Activated T-helper 1 cell treated with anti-CD3 and anti-CD28 coated beads, Interleukin-12 subunit alpha, Interleukin-12 subunit beta, Interleukin-2, Interleukin-4 antibody, amounts not matched to agents 30 ng/mL and 10 ng/mL and 1 ng/mL, durations not matched to agents 14 hours and 24 hours and 36 hours (primary cell): ENCODE measurements around the gene RNF213. TPM values are rescaled to one million over a fixed set of nuclear protein-coding genes. Genes with fewer than 3 reads are reported as not detected.

Source experiments
- DNase-seq: peaks from one replicate; pipeline ENCODE4 v3.0.0; 2021; ENCODE audit warnings: low spot score
- H3K27ac Mint-ChIP-seq: one replicate; pipeline ENCODE4 v1.8.0; 2021; ENCODE audit warnings: mild to moderate bottlenecking, mixed read lengths
- H3K27me3 Mint-ChIP-seq: one replicate; pipeline ENCODE4 v1.8.0; 2022; ENCODE audit warnings: mild to moderate bottlenecking, moderate library complexity, mixed read lengths; ENCODE audit not compliant: insufficient read depth
- H3K36me3 Mint-ChIP-seq: one replicate; pipeline ENCODE4 v1.8.0; 2021; ENCODE audit warnings: low read depth, mixed read lengths
- H3K4me1 Mint-ChIP-seq: one replicate; pipeline ENCODE4 v1.8.0; 2021; ENCODE audit warnings: low read depth, mixed read lengths
- H3K4me3 Mint-ChIP-seq: one replicate; pipeline ENCODE4 v1.8.0; 2021; ENCODE audit warnings: mild to moderate bottlenecking, moderate library complexity, mixed read lengths
- H3K9me3 Mint-ChIP-seq: one replicate; pipeline ENCODE4 v1.8.0; 2021; ENCODE audit warnings: mixed read lengths
- intact Hi-C: fragments of 100-400 bp; cut with micrococcal nuclease; formaldehyde crosslinking; loops from one replicate; pipeline ENCODE4 v1.15.1; 2024
- total RNA-seq: library from RNA; stranded (reverse); gene quantifications from 2 replicates; pipeline ENCODE4 v1.2.3, GENCODE V29; 2022

The RNF213 gene
- total RNA-seq, 1 donor from 2014 or later, result 290 TPM

- no peak for DNase-seq
- no peak overlapping the region for H3K4me3 Mint-ChIP-seq
- H3K4me1 Mint-ChIP-seq, result peaks cover 15% of the 10 kb centered on the region
- no peaks in the 10 kb centered on the region for H3K9me3 Mint-ChIP-seq
- peaks cover 4% of the 10 kb centered on the region for H3K27me3 Mint-ChIP-seq
- peaks cover 9% of the 10 kb centered on the region for H3K36me3 Mint-ChIP-seq
- intact Hi-C loops, result no loop called here
- no peak overlapping the region for H3K27ac Mint-ChIP-seq
Observed at GRCh38 chr17:80419255-80419654, 158.6 kb downstream of the RNF213 start.

DNA sequence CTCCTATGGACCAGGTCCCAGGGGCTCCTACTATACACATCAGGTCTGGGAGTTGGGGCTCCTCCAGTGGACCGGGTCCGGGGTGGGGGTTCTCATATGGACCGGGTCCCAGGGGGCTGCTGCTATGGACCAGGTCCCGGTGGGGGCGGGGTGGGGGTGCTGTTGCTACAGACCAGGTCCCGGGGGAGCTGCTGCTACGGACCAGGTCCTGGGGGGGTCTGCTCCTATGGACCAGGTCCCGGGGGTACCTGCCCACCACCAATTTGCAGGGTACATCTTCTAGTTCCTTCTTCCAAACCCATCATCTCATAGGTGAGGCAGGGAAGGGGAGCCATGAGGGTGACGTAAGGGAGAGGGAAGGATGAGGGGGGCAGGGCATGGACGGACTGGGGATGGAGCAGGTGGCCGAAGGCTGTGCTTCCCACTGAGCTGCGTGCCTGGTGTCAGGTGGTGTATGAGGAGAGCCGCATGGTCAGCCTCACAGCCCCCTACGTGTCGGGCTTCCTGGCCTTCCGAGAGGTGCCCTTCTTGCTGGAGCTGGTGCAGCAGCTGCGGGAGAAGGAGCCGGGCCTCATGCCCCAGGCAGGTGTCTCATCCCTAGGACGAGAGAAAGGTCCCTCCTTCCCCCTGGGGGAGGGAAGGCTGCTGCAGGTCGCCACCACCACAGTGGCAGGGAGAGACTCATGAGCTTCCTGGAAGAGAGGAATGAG, 160.9 kb downstream of the RNF213 start:
- H3K27me3 Mint-ChIP-seq, result peaks cover 2% of the 10 kb centered on the region
- H3K27ac Mint-ChIP-seq, result no peak overlapping the region
- peaks cover 14% of the 10 kb centered on the region for H3K4me1 Mint-ChIP-seq
- no peaks in the 10 kb centered on the region for H3K9me3 Mint-ChIP-seq
- peaks cover 9% of the 10 kb centered on the region for H3K36me3 Mint-ChIP-seq
- intact Hi-C loops, result no loop called here
- no peak for DNase-seq
- no peak overlapping the region for H3K4me3 Mint-ChIP-seq

GRCh38 chr17:80422276-80422675, 161.6 kb downstream of the RNF213 start:
- intact Hi-C loops, result no loop called here
- no peak for DNase-seq
- H3K27ac Mint-ChIP-seq, result no peak overlapping the region
- no peaks in the 10 kb centered on the region for H3K9me3 Mint-ChIP-seq
- H3K4me1 Mint-ChIP-seq, result peaks cover 12% of the 10 kb centered on the region
- no peak overlapping the region for H3K4me3 Mint-ChIP-seq
- peaks cover 2% of the 10 kb centered on the region for H3K27me3 Mint-ChIP-seq
- peaks cover 7% of the 10 kb centered on the region for H3K36me3 Mint-ChIP-seq

- Mint-ChIP-seq H3K4me1 (peaks cover 12% of the 10 kb centered on the region), H3K4me3 (no peak overlapping the region), H3K9me3 (no peaks in the 10 kb centered on the region), H3K36me3 (peaks cover 4% of the 10 kb centered on the region), H3K27ac (no peak overlapping the region), H3K27me3 (peaks cover 2% of the 10 kb centered on the region)
- intact Hi-C loops, result no loop called here
- DNase-seq, result no peak
Observed at GRCh38 chr17:80422981-80423380, 162.3 kb downstream of the RNF213 start.

DNA sequence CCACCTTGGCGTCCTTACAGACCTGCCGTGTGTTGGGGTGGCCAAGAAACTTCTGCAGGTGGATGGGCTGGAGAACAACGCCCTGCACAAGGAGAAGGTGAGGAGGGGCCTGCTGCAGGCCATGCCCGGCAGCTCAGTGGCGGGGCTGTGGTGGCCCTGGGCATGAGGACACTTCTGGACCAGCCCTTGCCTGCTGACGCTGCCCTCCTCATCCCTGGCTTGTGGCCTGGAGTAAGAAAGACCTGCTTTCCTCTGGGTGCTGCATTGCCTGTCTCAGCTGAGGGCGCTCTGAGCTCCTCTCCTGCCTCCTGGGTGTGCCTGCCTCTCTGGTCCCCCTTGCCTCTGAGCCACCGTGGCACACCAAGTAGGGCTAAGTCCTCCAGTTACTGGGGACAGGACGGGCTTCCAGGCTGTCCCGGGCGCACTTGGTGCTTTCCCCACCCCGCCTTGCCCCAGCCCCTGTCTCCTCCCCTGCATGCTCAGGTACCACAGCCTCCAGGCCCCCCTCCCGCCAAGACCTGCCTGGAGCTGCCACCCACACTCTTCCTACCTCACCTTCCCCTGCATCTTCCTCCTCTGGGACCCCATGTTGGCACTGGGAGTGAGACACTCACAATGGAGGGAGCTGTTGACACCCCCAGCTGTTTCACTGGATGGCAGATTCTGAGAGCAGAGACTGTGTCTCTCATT, 163.0 kb downstream of the RNF213 start:
- Mint-ChIP-seq H3K36me3 (peaks cover 4% of the 10 kb centered on the region), H3K4me1 (peaks cover 12% of the 10 kb centered on the region), H3K9me3 (no peaks in the 10 kb centered on the region), H3K27ac (no peak overlapping the region), H3K4me3 (no peak overlapping the region), H3K27me3 (peaks cover 2% of the 10 kb centered on the region)
- DNase-seq, result no peak
- intact Hi-C loops, result no loop called here

GRCh38 chr17:80424261-80424660, 163.6 kb downstream of the RNF213 start:
- DNase-seq, result no peak
- peaks cover 12% of the 10 kb centered on the region for H3K4me1 Mint-ChIP-seq
- H3K27ac Mint-ChIP-seq, result no peak overlapping the region
- H3K4me3 Mint-ChIP-seq, result no peak overlapping the region
- no peaks in the 10 kb centered on the region for H3K9me3 Mint-ChIP-seq
- H3K27me3 Mint-ChIP-seq, result peaks cover 2% of the 10 kb centered on the region
- intact Hi-C loops, result no loop called here
- peaks cover 4% of the 10 kb centered on the region for H3K36me3 Mint-ChIP-seq

- H3K27ac Mint-ChIP-seq, result no peak overlapping the region
- no peaks in the 10 kb centered on the region for H3K9me3 Mint-ChIP-seq
- peaks cover 2% of the 10 kb centered on the region for H3K27me3 Mint-ChIP-seq
- no peaks in the 10 kb centered on the region for H3K36me3 Mint-ChIP-seq
- peaks cover 12% of the 10 kb centered on the region for H3K4me1 Mint-ChIP-seq
- intact Hi-C loops, result no loop called here
- DNase-seq, result no peak
- H3K4me3 Mint-ChIP-seq, result no peak overlapping the region
Observed at GRCh38 chr17:80424878-80425765, 164.5 kb downstream of the RNF213 start.

GRCh38 chr17:80425835-80426426, 165.3 kb downstream of the RNF213 start:
- Mint-ChIP-seq H3K27me3 (peaks cover 2% of the 10 kb centered on the region), H3K36me3 (no peaks in the 10 kb centered on the region), H3K4me3 (no peak overlapping the region), H3K4me1 (peaks cover 12% of the 10 kb centered on the region), H3K9me3 (no peaks in the 10 kb centered on the region), H3K27ac (no peak overlapping the region)
- intact Hi-C loops, result no loop called here
- no peak for DNase-seq

DNA sequence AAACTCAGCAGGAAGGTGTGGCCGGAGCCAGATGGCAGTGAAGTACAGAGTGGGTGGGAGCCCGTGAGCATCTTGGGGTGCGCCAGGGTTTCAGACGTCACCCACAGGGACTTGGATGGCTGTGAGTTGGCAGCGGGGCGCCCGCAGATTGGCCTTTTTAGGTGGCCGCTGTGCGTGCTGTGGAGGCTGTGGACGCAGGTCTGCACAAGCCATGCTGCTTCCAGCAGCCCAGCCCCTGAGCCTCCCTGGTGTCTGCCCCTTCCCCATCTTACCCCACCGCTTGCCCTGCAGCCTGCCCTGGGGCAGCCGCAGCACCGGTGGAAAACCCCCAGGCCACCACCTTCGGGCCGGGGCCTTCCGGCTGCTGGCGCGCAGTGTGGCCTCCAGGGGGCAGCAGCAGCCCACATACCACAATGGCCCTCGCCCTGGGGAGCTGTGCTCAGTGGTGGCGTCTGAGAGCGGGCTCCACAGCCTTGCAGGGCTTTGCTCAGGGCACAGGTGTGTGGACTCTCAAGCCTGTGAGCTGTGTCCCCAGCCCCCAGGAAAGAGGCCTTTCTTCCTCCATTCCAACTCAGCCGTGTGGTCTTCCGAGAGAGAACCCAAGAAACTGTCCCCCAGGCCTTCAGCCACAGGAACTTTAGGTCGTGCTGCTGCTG, 166.1 kb downstream of the RNF213 start:
- DNase-seq, result peak; percentile 88
- intact Hi-C loops, result loop anchor here (1.0 kb wide), 5 partner anchors 11 to 675 kb away; partner anchors contain the start of gene ENDOV
- no peak overlapping the region for H3K4me3 Mint-ChIP-seq
- H3K27me3 Mint-ChIP-seq, result peaks cover 2% of the 10 kb centered on the region
- peaks cover 12% of the 10 kb centered on the region for H3K4me1 Mint-ChIP-seq
- no peaks in the 10 kb centered on the region for H3K9me3 Mint-ChIP-seq
- no peaks in the 10 kb centered on the region for H3K36me3 Mint-ChIP-seq
- no peak overlapping the region for H3K27ac Mint-ChIP-seq

DNA sequence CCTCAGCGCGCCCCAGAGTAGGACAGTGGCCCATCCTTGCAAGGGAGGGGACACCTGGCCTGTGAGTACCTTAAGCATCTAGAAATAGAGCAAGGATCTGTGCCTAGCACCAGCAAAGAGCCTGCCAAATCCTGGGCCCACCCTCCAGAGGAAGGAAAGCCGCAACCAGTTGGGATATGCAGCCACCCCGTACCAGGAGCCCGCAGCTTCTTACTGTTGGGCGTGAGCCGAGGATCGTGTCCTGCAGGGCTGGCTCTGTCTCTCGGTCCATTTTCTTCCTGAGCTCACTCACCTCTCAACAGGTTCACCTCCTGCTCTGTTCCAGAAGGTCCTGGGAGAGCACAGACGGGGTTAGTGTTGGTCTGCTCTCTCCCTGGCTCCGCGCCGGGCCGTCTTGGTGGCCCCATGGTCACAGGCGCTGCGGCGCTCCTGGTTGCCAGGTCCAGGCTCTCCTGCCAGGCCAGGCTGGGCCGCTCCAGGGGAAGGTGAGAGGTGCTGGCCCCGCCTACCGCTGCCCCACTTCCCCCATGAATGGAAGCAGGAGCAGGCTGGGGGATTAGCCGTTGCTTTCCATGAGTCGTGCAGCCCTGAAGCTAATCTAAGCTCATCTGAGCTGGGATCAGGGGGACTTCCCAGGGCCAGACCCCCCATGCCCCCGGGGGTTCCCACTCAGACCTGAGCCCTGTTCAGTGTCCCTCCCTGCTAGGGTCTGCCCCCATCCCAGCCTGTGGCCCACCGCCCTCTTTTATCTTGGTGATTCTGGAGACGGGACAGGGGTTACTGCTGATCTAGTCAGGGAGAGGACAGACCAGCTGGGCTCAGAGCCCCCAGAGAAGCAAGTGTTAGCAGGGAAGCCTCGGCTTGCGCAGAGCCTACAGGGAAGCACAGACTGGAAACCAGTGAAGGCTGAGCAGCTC, 167.0 kb downstream of the RNF213 start:
- no peak overlapping the region for H3K27ac Mint-ChIP-seq
- no peaks in the 10 kb centered on the region for H3K9me3 Mint-ChIP-seq
- intact Hi-C loops, result loop anchor here (1.0 kb wide), 5 partner anchors 12 to 674 kb away; partner anchors contain the start of gene ENDOV
- peaks cover 12% of the 10 kb centered on the region for H3K4me1 Mint-ChIP-seq
- no peaks in the 10 kb centered on the region for H3K36me3 Mint-ChIP-seq
- no peak overlapping the region for H3K4me3 Mint-ChIP-seq
- H3K27me3 Mint-ChIP-seq, result peaks cover 2% of the 10 kb centered on the region
- no peak for DNase-seq

DNA sequence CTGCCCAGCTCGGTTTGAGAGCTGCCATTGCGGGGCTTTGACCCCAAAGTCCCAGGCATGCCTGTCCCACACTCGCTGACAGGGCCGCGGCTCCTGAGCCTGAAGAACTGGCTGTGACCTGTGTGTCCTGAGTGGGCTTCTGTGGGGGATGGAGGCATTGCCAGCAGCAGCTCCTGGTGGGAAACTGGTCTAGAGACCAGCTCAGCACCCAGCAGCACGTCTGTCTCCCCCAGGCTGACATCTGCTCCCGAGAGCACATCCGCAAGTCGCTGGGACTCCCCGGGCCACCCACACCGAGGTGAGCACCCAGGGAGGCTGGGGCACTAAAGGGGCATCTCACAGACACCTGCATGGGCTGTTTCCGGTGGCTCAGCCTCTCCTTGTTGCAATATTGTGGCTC, 167.7 kb downstream of the RNF213 start:
- intact Hi-C loops, result no loop called here
- no peaks in the 10 kb centered on the region for H3K36me3 Mint-ChIP-seq
- H3K9me3 Mint-ChIP-seq, result no peaks in the 10 kb centered on the region
- peaks cover 12% of the 10 kb centered on the region for H3K4me1 Mint-ChIP-seq
- H3K4me3 Mint-ChIP-seq, result no peak overlapping the region
- DNase-seq, result no peak
- no peak overlapping the region for H3K27ac Mint-ChIP-seq
- peaks cover 2% of the 10 kb centered on the region for H3K27me3 Mint-ChIP-seq
